GM12801 (cell line): ENCODE results near the gene RBM17.

Experiments
- CTCF ChIP-seq: IDR thresholded peaks from one replicate; pipeline ENCODE4 v1.5.1; 2011; ENCODE audit warnings: control low read depth; ENCODE audit not compliant: insufficient read length; ENCODE audit errors: extremely low read depth

The RBM17 gene

GRCh38 chr10:6139470-6139869, 50.6 kb downstream of the RBM17 start:
- TF ChIP-seq CTCF: no peak

GRCh38 chr10:6140141-6140841, 51.5 kb downstream of the RBM17 start:
- TF ChIP-seq CTCF: no peak

- no peak for TF ChIP-seq CTCF
Observed at GRCh38 chr10:6140965-6141295, 52.1 kb downstream of the RBM17 start.

- TF ChIP-seq CTCF: no peak
Observed at GRCh38 chr10:6141296-6142151, 52.7 kb downstream of the RBM17 start.

GRCh38 chr10:6142644-6143043, 53.8 kb downstream of the RBM17 start:
- no peak for TF ChIP-seq CTCF

GRCh38 chr10:6143181-6143580, 54.3 kb downstream of the RBM17 start:
- TF ChIP-seq CTCF: no peak

GRCh38 chr10:6144406-6145165, 55.8 kb downstream of the RBM17 start:
- TF ChIP-seq CTCF: no peak
